ENCODE results near the gene GPSM1. TPM values are rescaled to one million over a fixed set of nuclear protein-coding genes. Genes with fewer than 3 reads are reported as not detected.

The GPSM1 gene
- total and polyA plus RNA-seq, 4 donors = 0.11 to 2.9 (median 1.6) TPM

GRCh38 chr9:136286359-136286986, 40.9 kb upstream of the GPSM1 start:
- WGBS = 85% methylated on average over 30 of the region's 30 CpGs
- Histone ChIP-seq H3K27me3 (ENCODE audit: control insufficient read depth in 4 of 4, insufficient read depth in 4 of 4, low read length in 3 of 4) (no peaks in the 10 kb centered on the region), H3K9ac (ENCODE audit: low read depth in 1 of 2, low read length in 2 of 2) (no peak overlapping the region), H3K4me3 (ENCODE audit: low read depth in 1 of 3, low read length in 3 of 3) (no peak overlapping the region), H3K9me3 (ENCODE audit: control insufficient read depth in 4 of 4, low read length in 3 of 4) (no peaks in the 10 kb centered on the region), H3K36me3 (ENCODE audit: control insufficient read depth in 4 of 4, insufficient read depth in 3 of 4, low read depth in 1 of 4, low read length in 3 of 4) (no peaks in the 10 kb centered on the region), H3K4me1 (ENCODE audit: control insufficient read depth in 4 of 4, insufficient read depth in 4 of 4, low read length in 3 of 4) (peaks cover 0 to 5% (median 4%) of the 10 kb centered on the region in 4 donors), H3K27ac (ENCODE audit: low read depth in 1 of 2, low read length in 2 of 2) (no peak overlapping the region)
- DNase-seq (ENCODE audit: low spot score) = no peak
- TF ChIP-seq RXRA (IDR thresholded peaks at IDR 0.05) (no peak), SP1 (IDR thresholded peaks at IDR 0.05) (no peak), EGR1 (IDR thresholded peaks at IDR 0.05; ENCODE audit: low read depth in 2 of 2) (no peak), MAX (IDR thresholded peaks at IDR 0.05) (no peak), HNF4A (conservative IDR thresholded peaks at IDR 0.05) (no peak), FOXA2 (IDR thresholded peaks at IDR 0.05) (no peak), NR2F2 (IDR thresholded peaks at IDR 0.05) (no peak), TAF1 (conservative IDR thresholded peaks at IDR 0.05) (no peak), RAD21 (IDR thresholded peaks at IDR 0.05) (no peak), FOXA1 (IDR thresholded peaks at IDR 0.05) (no peak), GABPA (IDR thresholded peaks at IDR 0.05 in 1 of 2, conservative IDR thresholded peaks at IDR 0.05 in 1 of 2) (no peak), HNF4G (IDR thresholded peaks at IDR 0.05) (no peak), REST (IDR thresholded peaks at IDR 0.05) (no peak), ZBTB33 (IDR thresholded peaks at IDR 0.05) (no peak), ATF3 (IDR thresholded peaks at IDR 0.05) (no peak), YY1 (IDR thresholded peaks at IDR 0.05) (no peak), CTCF (IDR thresholded peaks at IDR 0.05; ENCODE audit: low read depth, low read length, missing input control) (no peak), JUND (IDR thresholded peaks at IDR 0.05) (no peak)

All from liver (tissue), 9 donors.